Thyroid gland (tissue), 4 donors: ENCODE results near the gene PCNT.
A peak's percentile ranks its signal among the peaks of the same experiment; 100 is the strongest.

Experiments
- POLR2A ChIP-seq, 2 donors: fragments of 450-650 bp; IDR thresholded peaks; one replicate each; pipeline ENCODE4 v1.6.1; 2017; ENCODE audit warnings: antibody characterized with exemption in 2 of 2, mild to moderate bottlenecking in 2 of 2, moderate library complexity in 1 of 2
- TF ChIP-seq, protein P1 (sequence below), 6 experiments: fragments of 200-600 bp in 3 of 6; fragments of 450-650 bp in 3 of 6; sonication (generic) in 3 of 6; IDR thresholded peaks; one replicate each; pipeline ENCODE4 v1.5.1; 2016 to 2019; ENCODE audit warnings: antibody characterized with exemption in 6 of 6, mild to moderate bottlenecking in 2 of 6, inconsistent platforms in 1 of 6, moderate library complexity in 1 of 6

DNA sequence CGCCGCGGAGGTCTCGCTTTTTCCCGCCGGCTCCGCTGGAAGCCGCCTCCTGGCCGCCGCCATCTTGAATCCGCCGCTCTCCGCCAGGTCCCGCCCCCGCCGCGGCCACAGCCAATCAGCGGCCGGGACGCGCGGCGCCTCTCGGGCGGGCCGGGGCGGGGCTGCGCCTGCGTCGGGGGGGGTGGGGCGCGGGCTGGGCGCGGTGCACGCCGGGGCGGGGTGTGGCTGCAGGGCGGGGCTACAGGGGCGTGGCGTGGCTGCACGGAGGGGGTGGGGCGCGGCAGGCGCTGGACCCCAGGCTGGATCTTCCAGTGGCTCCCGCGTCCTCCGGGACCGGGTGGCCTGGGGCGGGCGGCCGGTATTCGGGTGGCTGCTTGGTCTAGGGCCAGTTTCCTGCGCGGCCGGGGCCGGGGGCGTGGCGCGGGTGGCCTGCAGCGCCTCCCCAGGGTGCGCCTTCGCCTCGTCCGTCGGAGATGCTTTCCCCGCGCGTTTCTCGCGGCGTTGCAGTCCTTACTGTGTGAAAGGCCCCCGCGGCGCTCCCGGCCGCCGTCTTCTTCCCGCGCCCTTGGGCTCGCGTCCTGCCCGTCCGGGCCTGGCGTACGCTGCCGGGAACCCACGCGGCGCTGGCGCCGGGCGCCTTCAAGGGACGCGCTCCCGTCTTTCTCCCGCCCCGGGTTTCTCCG is 575 bp downstream of the PCNT start:
- peak in 1 of 2 donors; percentile 37 for TF ChIP-seq POLR2A (IDR thresholded peaks at IDR 0.05)
- TF ChIP-seq, protein P1, sequence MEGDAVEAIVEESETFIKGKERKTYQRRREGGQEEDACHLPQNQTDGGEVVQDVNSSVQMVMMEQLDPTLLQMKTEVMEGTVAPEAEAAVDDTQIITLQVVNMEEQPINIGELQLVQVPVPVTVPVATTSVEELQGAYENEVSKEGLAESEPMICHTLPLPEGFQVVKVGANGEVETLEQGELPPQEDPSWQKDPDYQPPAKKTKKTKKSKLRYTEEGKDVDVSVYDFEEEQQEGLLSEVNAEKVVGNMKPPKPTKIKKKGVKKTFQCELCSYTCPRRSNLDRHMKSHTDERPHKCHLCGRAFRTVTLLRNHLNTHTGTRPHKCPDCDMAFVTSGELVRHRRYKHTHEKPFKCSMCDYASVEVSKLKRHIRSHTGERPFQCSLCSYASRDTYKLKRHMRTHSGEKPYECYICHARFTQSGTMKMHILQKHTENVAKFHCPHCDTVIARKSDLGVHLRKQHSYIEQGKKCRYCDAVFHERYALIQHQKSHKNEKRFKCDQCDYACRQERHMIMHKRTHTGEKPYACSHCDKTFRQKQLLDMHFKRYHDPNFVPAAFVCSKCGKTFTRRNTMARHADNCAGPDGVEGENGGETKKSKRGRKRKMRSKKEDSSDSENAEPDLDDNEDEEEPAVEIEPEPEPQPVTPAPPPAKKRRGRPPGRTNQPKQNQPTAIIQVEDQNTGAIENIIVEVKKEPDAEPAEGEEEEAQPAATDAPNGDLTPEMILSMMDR (IDR thresholded peaks at IDR 0.05), result peak in 1 of 6 experiments; percentile 10
